ENCODE results near the gene NRN1L.
A peak's percentile ranks its signal among the peaks of the same experiment; 100 is the strongest.

Gene NRN1L

GRCh38 chr16:67917140-67917851 lies 32.6 kb downstream of the NRN1L start:
- peak; percentile 56 for DNase-seq (ENCODE audit: low spot score)

GRCh38 chr16:67917852-67918236 lies 33.2 kb downstream of the NRN1L start:
- peak; percentile 83 for DNase-seq (ENCODE audit: low spot score)

GRCh38 chr16:67919622-67920221 lies 35.0 kb downstream of the NRN1L start:
- no peak for DNase-seq (ENCODE audit: low spot score)

- no peak for DNase-seq (ENCODE audit: low spot score)
Measured at GRCh38 chr16:67922221-67922620, 37.5 kb downstream of the NRN1L start.

GRCh38 chr16:67922740-67923139 lies 38.1 kb downstream of the NRN1L start:
- no peak for DNase-seq (ENCODE audit: low spot score)

GRCh38 chr16:67923414-67924116 lies 38.9 kb downstream of the NRN1L start:
- no peak for DNase-seq (ENCODE audit: low spot score)

- no peak for DNase-seq (ENCODE audit: low spot score)
Measured at GRCh38 chr16:67924140-67924906, 39.6 kb downstream of the NRN1L start.

- no peak for DNase-seq (ENCODE audit: low spot score)
Measured at GRCh38 chr16:67926181-67926750, 41.6 kb downstream of the NRN1L start.

- DNase-seq (ENCODE audit: low spot score), result no peak
Measured at GRCh38 chr16:67927131-67927941, 42.7 kb downstream of the NRN1L start.

- DNase-seq (ENCODE audit: low spot score), result no peak
Measured at GRCh38 chr16:67928147-67928546, 43.5 kb downstream of the NRN1L start.

- peak; percentile 87 for DNase-seq (ENCODE audit: low spot score)
Measured at GRCh38 chr16:67928561-67929364, 44.1 kb downstream of the NRN1L start.

GRCh38 chr16:67930191-67930590 lies 45.5 kb downstream of the NRN1L start:
- DNase-seq (ENCODE audit: low spot score), result no peak

- DNase-seq (ENCODE audit: low spot score), result no peak
Measured at GRCh38 chr16:67930678-67931211, 46.1 kb downstream of the NRN1L start.

GRCh38 chr16:67931712-67932461 lies 47.2 kb downstream of the NRN1L start, which contains the start of gene CTRL:
TSS of gene CTRL (minus strand) at chr16:67931862. CDS start at chr16:67931852, 10 bp downstream.
- no peak for DNase-seq (ENCODE audit: low spot score)

GRCh38 chr16:67932462-67932840 lies 47.8 kb downstream of the NRN1L start:
- DNase-seq (ENCODE audit: low spot score), result no peak

GRCh38 chr16:67933805-67934204 lies 49.1 kb downstream of the NRN1L start:
- DNase-seq (ENCODE audit: low spot score), result no peak

GRCh38 chr16:67934306-67935100 lies 49.8 kb downstream of the NRN1L start:
- DNase-seq (ENCODE audit: low spot score), result no peak

- no peak for DNase-seq (ENCODE audit: low spot score)
Measured at GRCh38 chr16:67935101-67935401, 50.4 kb downstream of the NRN1L start.
